WERI-Rb-1 (cell line): Measurements from ENCODE around the gene CAMTA1.
"Not testable (repeated sequence)": the region's sequence is repeated elsewhere in the genome, so short reads cannot be mapped to it uniquely, and the experiment has no call there.

Experiments
- DNase-seq: peaks from one replicate; pipeline ENCODE4 v3.0.0-alpha.2; 2020
- H3K27ac ChIP-seq: fragments of 250-450 bp; sonication (Bioruptor Pico); 2 replicates; pipeline ENCODE4 v1.5.1; 2020; ENCODE audit warnings: mild to moderate bottlenecking, moderate library complexity
- H3K27me3 ChIP-seq: fragments of 250-450 bp; sonication (Bioruptor Pico); 2 replicates; pipeline ENCODE4 v1.5.1; 2021; ENCODE audit warnings: mild to moderate bottlenecking, low read depth, moderate library complexity; ENCODE audit not compliant: insufficient read depth, severe bottlenecking
- H3K36me3 ChIP-seq: fragments of 250-450 bp; sonication (Bioruptor Pico); 2 replicates; pipeline ENCODE4 v1.5.1; 2020; ENCODE audit warnings: mild to moderate bottlenecking, moderate library complexity
- H3K4me3 ChIP-seq: 2 replicates; pipeline ENCODE4 v1.5.1; 2011; ENCODE audit warnings: low read depth, mild to moderate bottlenecking, control low read depth, low read length
- H3K9me3 ChIP-seq: fragments of 250-450 bp; sonication (Bioruptor Pico); 2 replicates; pipeline ENCODE4 v1.5.1; 2021; ENCODE audit warnings: mild to moderate bottlenecking, moderate library complexity; ENCODE audit not compliant: severe bottlenecking
- CTCF ChIP-seq: IDR thresholded peaks from 2 replicates; pipeline ENCODE4 v1.5.1; 2011; ENCODE audit warnings: low read depth, mild to moderate bottlenecking, control low read depth, inconsistent platforms, low read length

CAMTA1 gene

GRCh38 chr1:7690496-7691182 lies 905.4 kb downstream of the CAMTA1 start:
- H3K36me3 ChIP-seq, result no peaks in the 10 kb centered on the region
- H3K27me3 ChIP-seq, result no peaks in the 10 kb centered on the region
- no peak for DNase-seq
- H3K9me3 ChIP-seq, result peaks cover 9% of the 10 kb centered on the region
- TF ChIP-seq CTCF, result no peak
- no peak overlapping the region for H3K27ac ChIP-seq
- no peak overlapping the region for H3K4me3 ChIP-seq

- no peak for DNase-seq
- no peak for TF ChIP-seq CTCF
- H3K27me3 ChIP-seq, result no peaks in the 10 kb centered on the region
Measured at GRCh38 chr1:7691576-7691975, 906.3 kb downstream of the CAMTA1 start.

GRCh38 chr1:7692005-7692404 lies 906.8 kb downstream of the CAMTA1 start:
- TF ChIP-seq CTCF, result no peak
- DNase-seq, result no peak
- H3K4me3 ChIP-seq, result no peak overlapping the region
- H3K27me3 ChIP-seq, result no peaks in the 10 kb centered on the region
- H3K27ac ChIP-seq, result no peak overlapping the region
- H3K9me3 ChIP-seq, result peaks cover 9% of the 10 kb centered on the region
- no peaks in the 10 kb centered on the region for H3K36me3 ChIP-seq

More at GRCh38 chr1:7691576-7691975, 906.3 kb downstream of the CAMTA1 start:
- Histone ChIP-seq H3K36me3 (no peaks in the 10 kb centered on the region), H3K4me3 (no peak overlapping the region), H3K27ac (no peak overlapping the region), H3K9me3 (peaks cover 9% of the 10 kb centered on the region)

- H3K9me3 ChIP-seq, H3K4me3 ChIP-seq, H3K27me3 ChIP-seq, H3K27ac ChIP-seq, DNase-seq, H3K36me3 ChIP-seq: not testable (repeated sequence)
Measured at GRCh38 chr1:7693037-7693436, 907.8 kb downstream of the CAMTA1 start.

GRCh38 chr1:7693662-7694061 lies 908.4 kb downstream of the CAMTA1 start:
- no peak for TF ChIP-seq CTCF
- H3K9me3 ChIP-seq, result peaks cover 9% of the 10 kb centered on the region
- no peaks in the 10 kb centered on the region for H3K36me3 ChIP-seq
- H3K27me3 ChIP-seq, result no peaks in the 10 kb centered on the region
- no peak for DNase-seq
- no peak overlapping the region for H3K4me3 ChIP-seq
- H3K27ac ChIP-seq, result no peak overlapping the region

- peaks cover 9% of the 10 kb centered on the region for H3K9me3 ChIP-seq
- H3K27me3 ChIP-seq, result no peaks in the 10 kb centered on the region
- no peak for DNase-seq
- H3K4me3 ChIP-seq, result no peak overlapping the region
- no peak for TF ChIP-seq CTCF
- no peaks in the 10 kb centered on the region for H3K36me3 ChIP-seq
- H3K27ac ChIP-seq, result no peak overlapping the region
Measured at GRCh38 chr1:7694600-7695496, 909.6 kb downstream of the CAMTA1 start.
